ENCODE results near the gene FCAMR.

Gene FCAMR

DNA sequence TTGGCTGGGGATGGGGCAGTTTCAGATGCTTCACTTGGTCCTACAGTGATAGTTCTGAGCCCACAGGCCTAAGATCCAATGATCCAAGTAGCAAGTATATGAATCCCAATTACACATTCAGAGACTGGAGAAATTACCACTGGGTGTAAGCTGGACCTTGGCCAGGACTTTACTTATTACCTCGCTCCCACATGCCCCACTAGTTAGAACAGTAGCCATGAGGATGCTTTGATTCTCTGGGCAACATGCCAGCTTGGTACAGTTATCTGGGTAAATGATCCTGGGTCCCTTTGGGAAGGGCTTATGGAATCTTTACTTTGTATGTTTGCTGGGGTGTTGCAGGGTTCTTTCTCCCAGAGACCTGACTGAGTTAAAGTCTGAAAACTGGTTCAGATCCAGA, 5.0 kb upstream of the FCAMR start:
- H3K9ac ChIP-seq (ENCODE audit: low read depth in 1 of 2, low read length in 2 of 2): no peak overlapping the region
- no peaks in the 10 kb centered on the region for H3K27me3 ChIP-seq (ENCODE audit: control insufficient read depth in 1 of 2, insufficient read depth in 2 of 2, low read length in 2 of 2)
- H3K9me3 ChIP-seq (ENCODE audit: control insufficient read depth in 1 of 2, low read length in 2 of 2): no peaks in the 10 kb centered on the region
- H3K27ac ChIP-seq (ENCODE audit: low read depth, low read length): no peak overlapping the region
- no peaks in the 10 kb centered on the region for H3K36me3 ChIP-seq (ENCODE audit: control insufficient read depth in 1 of 2, insufficient read depth in 2 of 2, low read length in 2 of 2)
- peaks cover 56 to 78% of the 10 kb centered on the region in 2 donors for H3K4me1 ChIP-seq (ENCODE audit: control insufficient read depth in 1 of 2, insufficient read depth in 2 of 2, low read length in 2 of 2)
- no peak overlapping the region for H3K4me3 ChIP-seq (ENCODE audit: low read depth in 1 of 2, low read length in 2 of 2)

DNA sequence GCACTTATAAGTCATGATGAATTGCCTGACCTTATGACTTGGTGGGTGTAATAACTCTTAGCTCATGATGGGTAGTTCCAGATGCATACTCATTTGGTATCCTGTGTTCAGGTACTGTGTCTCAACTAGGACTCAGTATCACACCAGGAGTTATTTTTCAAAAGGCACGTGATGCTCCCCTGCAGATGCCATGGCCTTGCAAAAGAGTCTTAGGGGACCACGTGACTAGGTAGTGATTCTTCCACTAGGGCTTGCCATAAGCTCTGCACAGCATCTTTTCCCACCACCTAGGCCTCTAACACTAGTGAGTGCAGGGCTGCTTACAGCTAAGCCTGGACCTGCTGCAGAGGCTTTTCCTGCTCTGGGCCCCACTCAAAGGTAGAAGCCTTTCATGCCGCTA, 3.9 kb upstream of the FCAMR start:
- Histone ChIP-seq H3K27me3 (ENCODE audit: control insufficient read depth in 1 of 2, insufficient read depth in 2 of 2, low read length in 2 of 2) (no peaks in the 10 kb centered on the region), H3K27ac (ENCODE audit: low read depth, low read length) (no peak overlapping the region), H3K9ac (ENCODE audit: low read depth in 1 of 2, low read length in 2 of 2) (no peak overlapping the region), H3K36me3 (ENCODE audit: control insufficient read depth in 1 of 2, insufficient read depth in 2 of 2, low read length in 2 of 2) (no peaks in the 10 kb centered on the region), H3K9me3 (ENCODE audit: control insufficient read depth in 1 of 2, low read length in 2 of 2) (no peaks in the 10 kb centered on the region), H3K4me3 (ENCODE audit: low read depth in 1 of 2, low read length in 2 of 2) (no peak overlapping the region), H3K4me1 (ENCODE audit: control insufficient read depth in 1 of 2, insufficient read depth in 2 of 2, low read length in 2 of 2) (peaks cover 59 to 78% of the 10 kb centered on the region in 2 donors)

DNA sequence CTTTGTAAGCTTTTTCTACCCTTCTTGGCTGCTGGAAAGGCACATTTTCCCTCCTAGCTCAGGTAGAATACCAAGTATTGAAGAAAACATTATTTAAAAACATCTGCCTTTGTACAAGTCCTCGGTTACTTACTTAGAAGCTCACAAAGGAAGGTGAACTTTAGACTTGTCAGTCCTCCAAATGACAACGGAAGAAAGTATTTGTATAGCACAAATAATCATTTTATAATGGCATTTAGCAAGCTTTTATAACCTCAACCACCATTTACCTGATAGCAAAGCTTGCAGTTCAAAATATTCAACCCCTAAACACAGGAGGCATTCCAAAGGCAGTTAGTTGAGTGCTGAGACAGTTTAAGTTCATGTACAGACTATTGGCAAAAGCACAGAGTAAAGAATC, 2.5 kb upstream of the FCAMR start:
- peak overlapping the region; percentile 11 for H3K27ac ChIP-seq (ENCODE audit: low read depth, low read length)
- H3K4me3 ChIP-seq (ENCODE audit: low read depth in 1 of 2, low read length in 2 of 2): no peak overlapping the region
- H3K9ac ChIP-seq (ENCODE audit: low read depth in 1 of 2, low read length in 2 of 2): peak overlapping the region; percentile 21 to 28
- H3K36me3 ChIP-seq (ENCODE audit: control insufficient read depth in 1 of 2, insufficient read depth in 2 of 2, low read length in 2 of 2): no peaks in the 10 kb centered on the region
- H3K27me3 ChIP-seq (ENCODE audit: control insufficient read depth in 1 of 2, insufficient read depth in 2 of 2, low read length in 2 of 2): no peaks in the 10 kb centered on the region
- H3K9me3 ChIP-seq (ENCODE audit: control insufficient read depth in 1 of 2, low read length in 2 of 2): no peaks in the 10 kb centered on the region
- H3K4me1 ChIP-seq (ENCODE audit: control insufficient read depth in 1 of 2, insufficient read depth in 2 of 2, low read length in 2 of 2): peaks cover 72 to 84% of the 10 kb centered on the region in 2 donors

DNA sequence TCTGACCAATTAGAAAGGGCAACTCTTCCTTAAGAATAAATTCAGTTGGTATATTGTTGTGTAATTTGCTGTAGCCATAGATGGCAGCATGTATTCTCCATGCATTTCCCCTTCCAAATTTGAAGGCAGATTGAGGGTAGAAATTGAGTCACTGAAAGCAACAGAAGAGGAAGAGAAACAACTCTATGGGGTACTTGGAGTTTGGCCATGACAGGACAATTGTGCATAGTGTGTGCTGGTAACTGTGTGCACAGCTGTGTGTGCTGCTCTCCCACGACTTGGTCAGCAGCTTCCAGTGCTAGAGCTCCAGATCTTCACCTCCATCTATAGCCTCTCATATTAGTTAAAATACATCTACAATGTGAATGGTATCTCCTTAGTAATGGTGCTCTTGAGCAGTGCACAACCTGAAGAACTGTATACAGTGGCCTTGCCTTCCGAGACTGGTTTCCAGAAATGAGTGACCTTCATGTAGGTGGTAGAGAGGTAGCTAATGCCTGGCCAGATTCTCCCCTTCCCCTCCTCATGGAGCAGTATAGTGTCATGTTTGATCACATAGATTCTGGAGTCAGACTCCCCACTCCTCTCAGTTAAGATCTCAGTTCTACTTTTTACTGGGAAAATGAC, 882 bp upstream of the FCAMR start:
- peak overlapping the region in 1 of 2 donors; percentile 31 for H3K4me3 ChIP-seq (ENCODE audit: low read depth in 1 of 2, low read length in 2 of 2)
- peaks cover 82 to 87% of the 10 kb centered on the region in 2 donors for H3K4me1 ChIP-seq (ENCODE audit: control insufficient read depth in 1 of 2, insufficient read depth in 2 of 2, low read length in 2 of 2)
- peak overlapping the region; percentile 32 for H3K27ac ChIP-seq (ENCODE audit: low read depth, low read length)
- no peaks in the 10 kb centered on the region for H3K36me3 ChIP-seq (ENCODE audit: control insufficient read depth in 1 of 2, insufficient read depth in 2 of 2, low read length in 2 of 2)
- no peak overlapping the region for H3K9ac ChIP-seq (ENCODE audit: low read depth in 1 of 2, low read length in 2 of 2)
- no peaks in the 10 kb centered on the region for H3K27me3 ChIP-seq (ENCODE audit: control insufficient read depth in 1 of 2, insufficient read depth in 2 of 2, low read length in 2 of 2)
- H3K9me3 ChIP-seq (ENCODE audit: control insufficient read depth in 1 of 2, low read length in 2 of 2): no peaks in the 10 kb centered on the region

DNA sequence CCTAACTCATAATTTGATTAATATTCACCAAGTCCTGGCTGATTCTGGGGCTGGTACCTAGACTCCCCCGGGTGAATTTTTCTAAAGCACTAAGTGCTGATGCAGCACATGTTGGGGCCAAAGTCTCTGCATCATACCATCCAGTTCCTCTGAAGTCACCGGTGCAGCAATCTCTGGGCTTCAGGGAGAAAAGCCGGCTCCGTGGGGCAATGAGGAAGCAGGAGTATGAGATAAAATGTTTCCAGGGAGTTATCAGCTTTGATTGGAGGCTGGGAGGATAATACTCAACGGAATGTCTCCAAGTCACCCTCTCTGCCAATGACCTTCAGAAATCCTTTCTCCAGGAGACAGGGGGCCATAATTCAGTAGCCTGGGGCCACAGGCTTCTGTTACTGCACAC, 1.2 kb downstream of the FCAMR start:
- Histone ChIP-seq H3K4me1 (ENCODE audit: control insufficient read depth in 1 of 2, insufficient read depth in 2 of 2, low read length in 2 of 2) (peaks cover 79 to 87% of the 10 kb centered on the region in 2 donors), H3K9me3 (ENCODE audit: control insufficient read depth in 1 of 2, low read length in 2 of 2) (no peaks in the 10 kb centered on the region), H3K9ac (ENCODE audit: low read depth in 1 of 2, low read length in 2 of 2) (no peak overlapping the region), H3K36me3 (ENCODE audit: control insufficient read depth in 1 of 2, insufficient read depth in 2 of 2, low read length in 2 of 2) (no peaks in the 10 kb centered on the region), H3K4me3 (ENCODE audit: low read depth in 1 of 2, low read length in 2 of 2) (peak overlapping the region in 1 of 2 donors; percentile 8), H3K27ac (ENCODE audit: low read depth, low read length) (peak overlapping the region; percentile 76), H3K27me3 (ENCODE audit: control insufficient read depth in 1 of 2, insufficient read depth in 2 of 2, low read length in 2 of 2) (no peaks in the 10 kb centered on the region)

DNA sequence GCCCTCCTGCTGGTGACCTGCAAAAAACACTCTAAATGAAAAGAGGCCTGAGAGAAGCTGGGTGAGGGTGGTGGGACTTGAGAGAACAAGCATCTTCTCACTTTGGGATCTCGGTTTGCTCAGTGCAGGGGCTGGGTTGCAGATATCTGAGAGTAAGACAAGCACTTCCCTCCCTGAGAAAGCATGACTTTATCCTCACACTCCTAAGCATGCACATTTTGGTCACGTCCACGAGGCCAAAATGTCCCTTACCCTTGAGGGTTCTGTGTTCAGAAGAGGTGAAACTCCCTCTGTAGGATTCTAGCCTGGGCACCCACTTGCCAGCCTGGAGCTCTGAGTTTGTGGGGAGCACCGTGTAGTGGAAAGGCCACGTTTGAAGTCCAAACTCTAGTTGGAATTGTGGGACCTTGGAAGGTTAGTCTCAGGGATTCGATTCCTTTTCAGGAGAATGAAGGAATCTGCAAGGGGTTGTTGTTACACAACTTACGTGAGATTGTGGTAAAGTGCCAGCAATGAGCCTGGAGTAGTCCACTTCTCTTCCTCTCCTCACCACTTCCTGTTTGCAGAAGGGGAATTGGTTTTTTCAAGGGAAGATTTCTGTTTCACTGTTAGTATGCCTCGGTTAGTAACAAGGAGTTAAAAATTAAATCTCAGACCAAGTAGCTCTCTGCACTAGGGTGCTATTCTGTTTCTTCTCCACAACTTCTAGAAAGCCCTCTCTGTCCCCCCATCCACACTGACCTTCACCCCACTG, 3.0 kb downstream of the FCAMR start:
- Histone ChIP-seq H3K36me3 (ENCODE audit: control insufficient read depth in 1 of 2, insufficient read depth in 2 of 2, low read length in 2 of 2) (no peaks in the 10 kb centered on the region), H3K4me3 (ENCODE audit: low read depth in 1 of 2, low read length in 2 of 2) (no peak overlapping the region), H3K27ac (ENCODE audit: low read depth, low read length) (peak overlapping the region; percentile 26), H3K27me3 (ENCODE audit: control insufficient read depth in 1 of 2, insufficient read depth in 2 of 2, low read length in 2 of 2) (no peaks in the 10 kb centered on the region), H3K9me3 (ENCODE audit: control insufficient read depth in 1 of 2, low read length in 2 of 2) (no peaks in the 10 kb centered on the region), H3K9ac (ENCODE audit: low read depth in 1 of 2, low read length in 2 of 2) (peak overlapping the region; percentile 6 to 15), H3K4me1 (ENCODE audit: control insufficient read depth in 1 of 2, insufficient read depth in 2 of 2, low read length in 2 of 2) (peaks cover 76 to 84% of the 10 kb centered on the region in 2 donors)

DNA sequence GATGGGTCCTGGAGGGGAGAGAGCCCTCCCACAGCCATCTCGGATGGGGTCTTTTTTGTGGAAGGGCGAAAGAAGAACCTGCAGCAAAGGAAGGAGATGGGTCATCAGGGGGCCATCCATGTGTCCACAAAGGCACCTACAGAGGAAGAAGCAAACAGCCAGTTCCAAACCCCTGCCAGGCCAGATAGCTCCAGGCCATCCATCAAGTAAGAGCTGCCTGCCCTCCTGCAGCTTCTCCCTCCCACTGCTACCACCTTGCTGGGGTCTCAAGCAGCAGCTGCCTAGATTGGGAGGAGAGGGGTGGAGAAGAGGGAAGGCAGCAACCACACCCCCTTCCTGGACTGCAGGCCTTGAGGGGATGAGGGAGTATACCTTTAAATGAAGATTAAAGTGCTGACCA, 4.5 kb downstream of the FCAMR start:
- H3K27ac ChIP-seq (ENCODE audit: low read depth, low read length): no peak overlapping the region
- H3K4me3 ChIP-seq (ENCODE audit: low read depth in 1 of 2, low read length in 2 of 2): no peak overlapping the region
- H3K27me3 ChIP-seq (ENCODE audit: control insufficient read depth in 1 of 2, insufficient read depth in 2 of 2, low read length in 2 of 2): no peaks in the 10 kb centered on the region
- peaks cover 67 to 71% of the 10 kb centered on the region in 2 donors for H3K4me1 ChIP-seq (ENCODE audit: control insufficient read depth in 1 of 2, insufficient read depth in 2 of 2, low read length in 2 of 2)
- no peaks in the 10 kb centered on the region for H3K9me3 ChIP-seq (ENCODE audit: control insufficient read depth in 1 of 2, low read length in 2 of 2)
- H3K9ac ChIP-seq (ENCODE audit: low read depth in 1 of 2, low read length in 2 of 2): no peak overlapping the region
- no peaks in the 10 kb centered on the region for H3K36me3 ChIP-seq (ENCODE audit: control insufficient read depth in 1 of 2, insufficient read depth in 2 of 2, low read length in 2 of 2)

DNA sequence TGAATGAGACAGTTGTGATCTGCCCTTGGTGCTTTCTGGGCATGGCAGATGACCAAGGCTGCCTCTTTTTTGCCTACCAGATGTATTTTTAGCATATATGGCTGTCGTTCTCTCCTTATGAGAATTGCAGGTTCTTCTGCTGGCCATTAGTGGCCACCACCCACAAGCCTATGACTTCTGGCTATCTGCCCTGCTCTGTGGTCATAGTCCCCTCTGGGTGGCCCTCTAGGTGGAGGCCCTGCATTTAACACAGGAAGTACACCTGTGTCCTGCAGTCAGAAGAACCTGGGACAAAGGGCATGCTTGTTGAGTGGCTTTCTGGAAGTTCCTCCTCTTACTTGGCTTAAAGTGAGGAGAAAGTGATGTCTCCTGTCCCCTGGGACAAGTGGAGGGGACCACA, 6.5 kb downstream of the FCAMR start:
- H3K4me3 ChIP-seq (ENCODE audit: low read depth in 1 of 2, low read length in 2 of 2): no peak overlapping the region

DNA sequence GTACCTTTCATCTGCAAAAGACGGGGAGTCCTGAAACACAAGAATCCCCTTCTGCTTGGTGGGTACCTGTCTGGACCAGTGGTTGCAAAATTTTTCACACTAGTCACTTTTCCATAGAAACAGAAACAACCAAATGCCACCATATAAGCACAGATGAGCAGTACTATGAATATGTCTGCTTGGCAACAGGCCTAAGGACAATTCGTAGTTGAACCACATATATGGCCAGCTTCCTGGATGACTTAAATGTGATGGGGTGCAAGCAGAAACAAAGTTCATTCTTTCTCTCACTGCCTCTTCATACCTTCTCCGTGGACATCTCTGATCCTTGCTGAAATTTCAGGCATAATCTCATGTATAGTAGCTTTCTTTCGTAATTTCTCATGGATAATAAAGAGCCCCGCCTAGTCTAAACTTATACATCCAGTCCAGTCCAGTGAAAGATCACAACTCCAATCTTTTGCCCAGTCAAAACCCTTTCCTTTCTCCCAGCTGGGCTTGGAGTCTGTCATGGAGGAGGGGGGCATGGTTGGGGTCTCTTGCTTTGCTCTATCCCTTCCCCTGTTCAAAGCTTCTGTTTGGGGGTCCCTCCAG, 7.0 kb downstream of the FCAMR start:
- H3K27ac ChIP-seq (ENCODE audit: low read depth, low read length): no peak overlapping the region
- no peaks in the 10 kb centered on the region for H3K36me3 ChIP-seq (ENCODE audit: control insufficient read depth in 1 of 2, insufficient read depth in 2 of 2, low read length in 2 of 2)
- peaks cover 46 to 52% of the 10 kb centered on the region in 2 donors for H3K4me1 ChIP-seq (ENCODE audit: control insufficient read depth in 1 of 2, insufficient read depth in 2 of 2, low read length in 2 of 2)
- no peaks in the 10 kb centered on the region for H3K27me3 ChIP-seq (ENCODE audit: control insufficient read depth in 1 of 2, insufficient read depth in 2 of 2, low read length in 2 of 2)
- H3K9ac ChIP-seq (ENCODE audit: low read depth in 1 of 2, low read length in 2 of 2): no peak overlapping the region
- no peak overlapping the region for H3K4me3 ChIP-seq (ENCODE audit: low read depth in 1 of 2, low read length in 2 of 2)
- H3K9me3 ChIP-seq (ENCODE audit: control insufficient read depth in 1 of 2, low read length in 2 of 2): no peaks in the 10 kb centered on the region

More for the DNA sequence above, 6.5 kb downstream of the FCAMR start:
- H3K4me1 ChIP-seq (ENCODE audit: control insufficient read depth in 1 of 2, insufficient read depth in 2 of 2, low read length in 2 of 2): peaks cover 48 to 53% of the 10 kb centered on the region in 2 donors
- no peaks in the 10 kb centered on the region for H3K9me3 ChIP-seq (ENCODE audit: control insufficient read depth in 1 of 2, low read length in 2 of 2)
- no peak overlapping the region for H3K9ac ChIP-seq (ENCODE audit: low read depth in 1 of 2, low read length in 2 of 2)
- no peaks in the 10 kb centered on the region for H3K36me3 ChIP-seq (ENCODE audit: control insufficient read depth in 1 of 2, insufficient read depth in 2 of 2, low read length in 2 of 2)
- H3K27ac ChIP-seq (ENCODE audit: low read depth, low read length): no peak overlapping the region
- no peaks in the 10 kb centered on the region for H3K27me3 ChIP-seq (ENCODE audit: control insufficient read depth in 1 of 2, insufficient read depth in 2 of 2, low read length in 2 of 2)

DNA sequence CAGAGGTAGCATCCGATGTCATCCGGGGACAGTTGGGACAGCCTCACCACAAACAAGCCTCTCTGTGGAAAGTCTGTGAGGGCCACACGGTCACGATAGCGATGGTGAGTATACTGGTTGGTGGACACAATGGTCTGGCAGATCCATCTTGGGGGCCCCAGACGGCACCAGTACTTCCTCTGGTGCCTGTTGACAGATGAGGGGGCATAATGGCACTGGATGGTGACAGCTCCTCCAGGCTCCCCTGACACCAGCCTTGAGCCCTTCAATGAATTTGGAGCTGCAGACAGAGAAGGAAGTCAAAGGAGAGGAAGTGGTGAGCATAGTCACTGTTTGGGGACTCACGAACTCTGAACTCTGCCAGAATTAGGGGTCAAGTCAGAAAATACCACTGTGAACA, 8.0 kb downstream of the FCAMR start:
- Histone ChIP-seq H3K27ac (ENCODE audit: low read depth, low read length) (no peak overlapping the region), H3K4me1 (ENCODE audit: control insufficient read depth in 1 of 2, insufficient read depth in 2 of 2, low read length in 2 of 2) (peaks cover 45 to 52% of the 10 kb centered on the region in 2 donors), H3K9ac (ENCODE audit: low read depth in 1 of 2, low read length in 2 of 2) (no peak overlapping the region), H3K27me3 (ENCODE audit: control insufficient read depth in 1 of 2, insufficient read depth in 2 of 2, low read length in 2 of 2) (no peaks in the 10 kb centered on the region), H3K4me3 (ENCODE audit: low read depth in 1 of 2, low read length in 2 of 2) (no peak overlapping the region), H3K36me3 (ENCODE audit: control insufficient read depth in 1 of 2, insufficient read depth in 2 of 2, low read length in 2 of 2) (no peaks in the 10 kb centered on the region), H3K9me3 (ENCODE audit: control insufficient read depth in 1 of 2, low read length in 2 of 2) (no peaks in the 10 kb centered on the region)

Measured in duodenal mucosa (tissue), 2 donors.